OCI-LY3 (cell line): ENCODE measurements around the gene ADCY4.

ENCODE experiments used
- H2AFZ ChIP-seq: fragments of 200-600, 300-600 bp; shearing (Covaris generic); 2 replicates; pipeline ENCODE4 v1.6.0; 2014; ENCODE audit warnings: antibody characterized with exemption, low read depth, low read length
- H3K27ac ChIP-seq: fragments of 200-600, 300-600 bp; sonication (generic); 2 replicates; pipeline ENCODE4 v1.5.1; 2014; ENCODE audit warnings: mild to moderate bottlenecking, low read length, moderate library complexity, mixed read lengths
- H3K27me3 ChIP-seq: fragments of 200-600, 300-600 bp; sonication (generic); 2 replicates; pipeline ENCODE4 v1.6.1; 2014; ENCODE audit warnings: low read depth, low read length, mixed read lengths
- H3K36me3 ChIP-seq: fragments of 200-600, 300-600 bp; sonication (generic); replicated peaks from 2 replicates; pipeline ENCODE3; 2014; ENCODE audit warnings: low read depth, low read length, mixed read lengths
- H3K4me1 ChIP-seq: fragments of 300-600, 200-600 bp; sonication (generic); 2 replicates; pipeline ENCODE4 v1.6.1; 2014; ENCODE audit warnings: low read length, mixed read lengths
- H3K4me2 ChIP-seq: fragments of 200-600, 300-600 bp; sonication (generic); 2 replicates; pipeline ENCODE4 v1.6.1; 2014; ENCODE audit warnings: low read length, mixed read lengths
- H3K4me3 ChIP-seq: fragments of 300-600, 200-600 bp; sonication (generic); 2 replicates; pipeline ENCODE4 v1.5.1; 2014; ENCODE audit warnings: antibody characterized with exemption, mild to moderate bottlenecking, low read length, moderate library complexity
- H3K79me2 ChIP-seq: fragments of 300-600, 200-600 bp; shearing (Covaris generic); 2 replicates; pipeline ENCODE4 v1.6.1; 2014; ENCODE audit warnings: mild to moderate bottlenecking, low read length, mixed read lengths
- H3K9ac ChIP-seq: fragments of 300-600, 200-600 bp; shearing (Covaris generic); 2 replicates; pipeline ENCODE4 v1.6.0; 2014; ENCODE audit warnings: mild to moderate bottlenecking, low read length, moderate library complexity
- H3K9me3 ChIP-seq: fragments of 200-600, 300-600 bp; shearing (Covaris generic); 2 replicates; pipeline ENCODE4 v1.6.1; 2014; ENCODE audit warnings: low read length, mixed read lengths; ENCODE audit not compliant: insufficient read depth
- H4K20me1 ChIP-seq: fragments of 200-600, 300-600 bp; sonication (generic); 2 replicates; pipeline ENCODE4 v1.6.1; 2016; ENCODE audit warnings: low read length, mixed read lengths; ENCODE audit not compliant: insufficient read depth
- EZH2phosphoT487 ChIP-seq: fragments of 200-600 bp; shearing (Covaris generic); IDR thresholded peaks from 2 replicates; pipeline ENCODE4 v1.6.1; 2018; ENCODE audit warnings: antibody characterized with exemption, mixed run types, low read depth
- TF ChIP-seq, protein P1 (sequence below): fragments of 200-600, 300-600 bp; sonication (generic); IDR thresholded peaks from 2 replicates; pipeline ENCODE4 v1.5.1; 2014; ENCODE audit warnings: antibody characterized with exemption, low read length, low read depth

Gene ADCY4

DNA sequence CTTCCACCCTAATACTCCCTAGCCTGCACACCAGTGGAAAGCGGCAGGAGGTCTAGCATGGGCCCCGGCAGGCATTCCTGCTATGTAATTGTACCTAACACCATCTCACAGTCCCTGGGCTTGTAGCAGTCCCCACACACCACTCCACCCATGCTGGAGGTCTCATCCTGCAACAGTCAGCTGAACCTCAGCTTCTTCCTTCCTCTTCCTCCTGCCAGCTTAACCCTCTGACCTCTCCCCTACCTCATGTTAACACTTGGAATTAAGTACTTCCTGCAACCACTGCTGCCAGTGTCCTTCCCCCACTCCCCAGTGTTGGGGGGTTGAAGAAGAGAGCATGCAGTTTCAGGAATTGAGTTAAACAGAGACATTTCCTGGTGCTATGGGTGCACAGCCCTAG lies 7.6 kb downstream of the ADCY4 start:
- no peaks in the 10 kb centered on the region for H3K9me3 ChIP-seq
- no peaks in the 10 kb centered on the region for H4K20me1 ChIP-seq
- no peak overlapping the region for H2AFZ ChIP-seq
- H3K4me3 ChIP-seq: no peak overlapping the region
- no peaks in the 10 kb centered on the region for H3K36me3 ChIP-seq
- no peak overlapping the region for H3K4me2 ChIP-seq
- no peak overlapping the region for H3K27ac ChIP-seq
- H3K27me3 ChIP-seq: no peaks in the 10 kb centered on the region
- peaks cover 6% of the 10 kb centered on the region for H3K4me1 ChIP-seq
- no peaks in the 10 kb centered on the region for H3K79me2 ChIP-seq
- H3K9ac ChIP-seq: no peak overlapping the region
- no peak for TF ChIP-seq EZH2phosphoT487
- TF ChIP-seq, protein P1, sequence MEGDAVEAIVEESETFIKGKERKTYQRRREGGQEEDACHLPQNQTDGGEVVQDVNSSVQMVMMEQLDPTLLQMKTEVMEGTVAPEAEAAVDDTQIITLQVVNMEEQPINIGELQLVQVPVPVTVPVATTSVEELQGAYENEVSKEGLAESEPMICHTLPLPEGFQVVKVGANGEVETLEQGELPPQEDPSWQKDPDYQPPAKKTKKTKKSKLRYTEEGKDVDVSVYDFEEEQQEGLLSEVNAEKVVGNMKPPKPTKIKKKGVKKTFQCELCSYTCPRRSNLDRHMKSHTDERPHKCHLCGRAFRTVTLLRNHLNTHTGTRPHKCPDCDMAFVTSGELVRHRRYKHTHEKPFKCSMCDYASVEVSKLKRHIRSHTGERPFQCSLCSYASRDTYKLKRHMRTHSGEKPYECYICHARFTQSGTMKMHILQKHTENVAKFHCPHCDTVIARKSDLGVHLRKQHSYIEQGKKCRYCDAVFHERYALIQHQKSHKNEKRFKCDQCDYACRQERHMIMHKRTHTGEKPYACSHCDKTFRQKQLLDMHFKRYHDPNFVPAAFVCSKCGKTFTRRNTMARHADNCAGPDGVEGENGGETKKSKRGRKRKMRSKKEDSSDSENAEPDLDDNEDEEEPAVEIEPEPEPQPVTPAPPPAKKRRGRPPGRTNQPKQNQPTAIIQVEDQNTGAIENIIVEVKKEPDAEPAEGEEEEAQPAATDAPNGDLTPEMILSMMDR: no peak

DNA sequence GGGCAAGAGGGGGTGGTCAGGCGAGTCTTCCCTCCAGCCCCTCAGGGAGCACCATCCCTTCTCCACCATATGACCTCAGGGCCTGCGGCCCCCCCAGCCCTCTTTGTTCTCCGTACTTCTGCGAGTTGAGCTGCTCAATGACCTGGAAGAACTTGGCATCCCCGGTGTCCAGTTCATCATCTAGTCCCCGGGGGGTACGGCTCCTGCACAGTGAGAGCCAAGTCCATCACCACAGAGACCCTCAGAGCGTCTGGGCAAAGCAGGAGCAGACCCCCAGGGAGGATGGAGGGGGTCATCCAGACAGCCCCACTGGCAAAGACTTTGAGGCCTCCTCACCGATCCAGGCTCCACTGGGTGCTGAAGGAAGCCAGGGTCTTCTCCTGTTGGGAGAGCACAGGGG lies 8.9 kb downstream of the ADCY4 start:
- Histone ChIP-seq H3K4me3 (no peak overlapping the region), H3K27ac (no peak overlapping the region), H3K79me2 (no peaks in the 10 kb centered on the region), H3K9ac (no peak overlapping the region), H3K4me2 (no peak overlapping the region), H3K4me1 (no peaks in the 10 kb centered on the region), H3K27me3 (no peaks in the 10 kb centered on the region; the same call in 1 of the 2 replicates), H3K36me3 (no peaks in the 10 kb centered on the region), H3K9me3 (no peaks in the 10 kb centered on the region), H4K20me1 (no peaks in the 10 kb centered on the region), H2AFZ (no peak overlapping the region)
- TF ChIP-seq, protein P1: no peak
- TF ChIP-seq EZH2phosphoT487: no peak

DNA sequence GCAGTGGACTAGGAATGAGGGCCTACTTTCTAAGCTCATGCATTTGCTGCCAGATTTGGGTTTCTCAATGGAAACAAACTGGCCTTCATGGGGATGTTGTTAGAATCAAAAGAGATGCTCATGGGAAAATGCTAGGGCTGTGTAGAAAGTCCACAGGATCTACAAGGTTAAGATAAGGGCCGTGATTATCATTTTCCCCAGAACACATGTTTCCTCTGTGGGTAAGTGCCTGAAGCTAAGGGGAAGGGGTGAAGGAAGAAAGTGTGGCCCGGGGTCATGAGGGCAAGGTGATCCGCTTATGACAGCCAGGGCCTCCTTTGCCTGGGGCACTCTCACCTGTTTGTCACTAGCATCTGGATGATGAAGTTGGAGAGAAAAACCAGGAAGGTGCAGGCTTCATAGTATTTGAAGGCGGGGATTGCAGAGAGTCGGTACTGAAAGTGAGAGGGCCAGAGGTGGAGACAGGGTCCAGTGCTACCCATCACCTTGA lies 9.8 kb downstream of the ADCY4 start:
- no peaks in the 10 kb centered on the region for H3K36me3 ChIP-seq
- no peaks in the 10 kb centered on the region for H4K20me1 ChIP-seq
- H3K27ac ChIP-seq: no peak overlapping the region
- H3K4me1 ChIP-seq: no peaks in the 10 kb centered on the region
- no peaks in the 10 kb centered on the region for H3K79me2 ChIP-seq
- no peak overlapping the region for H3K4me2 ChIP-seq
- TF ChIP-seq EZH2phosphoT487: no peak
- TF ChIP-seq, protein P1: no peak
- no peak overlapping the region for H3K9ac ChIP-seq
- H2AFZ ChIP-seq: no peak overlapping the region
- H3K4me3 ChIP-seq: no peak overlapping the region
- H3K27me3 ChIP-seq: peaks cover 5% of the 10 kb centered on the region
- H3K9me3 ChIP-seq: no peaks in the 10 kb centered on the region

DNA sequence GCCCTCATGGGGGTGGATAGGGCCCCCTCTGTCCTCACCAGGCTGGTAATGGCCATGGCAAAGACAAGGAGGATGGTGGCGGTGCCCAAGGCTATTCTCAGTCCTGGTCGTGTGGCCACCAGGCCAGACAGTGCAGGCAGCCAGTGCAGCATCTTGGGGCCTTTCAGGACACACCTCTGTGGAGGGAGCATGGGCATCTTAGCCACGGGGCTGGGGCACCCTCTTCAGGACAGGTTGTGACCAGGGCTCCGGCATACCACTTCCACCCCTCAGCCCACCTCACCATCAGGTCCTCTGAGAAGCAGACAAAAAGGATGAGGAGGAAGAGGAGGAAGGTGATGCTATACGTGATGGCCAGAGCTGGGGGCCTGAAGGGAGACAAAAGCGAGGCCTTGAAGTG lies 10.8 kb downstream of the ADCY4 start:
- H3K4me3 ChIP-seq: no peak overlapping the region
- H3K27ac ChIP-seq: no peak overlapping the region
- H3K9me3 ChIP-seq: no peaks in the 10 kb centered on the region
- no peaks in the 10 kb centered on the region for H3K4me1 ChIP-seq
- H3K4me2 ChIP-seq: no peak overlapping the region
- no peak overlapping the region for H3K9ac ChIP-seq
- TF ChIP-seq EZH2phosphoT487: no peak
- TF ChIP-seq, protein P1: no peak
- H3K79me2 ChIP-seq: no peaks in the 10 kb centered on the region
- peaks cover 11% of the 10 kb centered on the region for H3K27me3 ChIP-seq
- H2AFZ ChIP-seq: no peak overlapping the region
- no peaks in the 10 kb centered on the region for H3K36me3 ChIP-seq
- no peaks in the 10 kb centered on the region for H4K20me1 ChIP-seq
